ENCODE results near the gene IGSF21. TPM values are rescaled to one million over a fixed set of nuclear protein-coding genes. Genes with fewer than 3 reads are reported as not detected.

The IGSF21 gene
- total and polyA plus RNA-seq, 2 of the 4 experiments (the other 2 are of a cell fraction): not detected

DNA sequence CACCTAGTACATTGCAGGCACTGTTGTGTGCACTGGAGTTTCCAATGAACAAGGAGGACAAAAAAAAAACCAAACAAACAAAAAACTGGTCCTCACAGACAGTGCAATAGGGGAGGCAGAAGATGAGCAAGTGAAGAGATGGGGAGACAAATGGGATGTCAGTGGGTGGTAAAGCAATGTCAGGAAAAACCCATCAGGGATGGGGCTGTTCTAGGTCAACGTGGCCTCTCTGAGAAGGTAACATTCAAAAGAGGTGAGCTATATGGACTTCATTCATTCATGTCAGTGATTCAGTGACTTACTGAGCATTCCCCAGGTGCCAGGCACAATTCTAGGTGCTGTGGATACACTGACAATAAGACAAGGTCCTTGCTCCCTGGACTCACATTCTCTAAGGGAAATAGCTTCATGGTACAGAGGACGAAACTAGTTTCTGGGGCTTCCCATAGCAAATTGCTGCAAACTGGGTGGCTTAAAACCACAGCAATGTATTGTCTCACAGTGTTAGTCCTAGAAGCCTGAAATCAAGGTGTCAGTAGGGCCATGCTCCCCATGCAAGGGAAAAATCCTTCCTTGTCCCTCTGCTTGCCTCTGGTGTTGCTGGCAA is 232.7 kb downstream of the IGSF21 start:
- no peak for DNase-seq
- Histone ChIP-seq H2BK120ac (ENCODE audit: low read depth, low read length) (no peak overlapping the region), H3K27ac (ENCODE audit: insufficient read depth, low read length) (no peak overlapping the region), H4K5ac (ENCODE audit: low read depth, low read length) (no peak overlapping the region), H3K14ac (replicated peaks; ENCODE audit: low read depth, low read length) (no peak overlapping the region), H3K4ac (ENCODE audit: low read depth, low read length) (no peak overlapping the region), H2BK20ac (ENCODE audit: low read depth, low read length) (no peak overlapping the region), H4K20me1 (ENCODE audit: insufficient read depth, low read length) (no peaks in the 10 kb centered on the region), H3K18ac (ENCODE audit: low read depth, low read length) (no peak overlapping the region), H3K4me1 (ENCODE audit: control insufficient read depth, insufficient read depth, low read length) (no peaks in the 10 kb centered on the region), H2BK5ac (ENCODE audit: low read depth, low read length, poor library complexity, severe bottlenecking) (no peak overlapping the region), H4K8ac (ENCODE audit: low read depth in 2 of 2, low read length in 2 of 2) (no peak overlapping the region), H2BK15ac (ENCODE audit: low read depth, low read length) (no peak overlapping the region), H3K9me1 (ENCODE audit: insufficient read depth, low read length) (no peaks in the 10 kb centered on the region), H3K27me3 (ENCODE audit: control insufficient read depth, insufficient read depth, low read length) (no peaks in the 10 kb centered on the region), H3K9me3 (ENCODE audit: control insufficient read depth, insufficient read depth, low read length) (peaks cover 33% of the 10 kb centered on the region), H3K9ac (ENCODE audit: low read depth, low read length) (no peak overlapping the region), H2AK5ac (ENCODE audit: low read depth, low read length) (no peak overlapping the region), H3K4me2 (ENCODE audit: low read depth, low read length) (no peak overlapping the region), H2AFZ (replicated peaks; ENCODE audit: low read length, poor library complexity) (no peak overlapping the region), H3K4me3 (ENCODE audit: insufficient read depth, low read depth, low read length) (no peak overlapping the region), H4K91ac (ENCODE audit: insufficient read depth, low read depth, low read length) (no peak overlapping the region), H3K23ac (ENCODE audit: low read depth, low read length) (no peak overlapping the region), H2AK9ac (replicated peaks; ENCODE audit: low read depth, low read length, poor library complexity) (no peak overlapping the region), H3K79me1 (ENCODE audit: low read depth in 1 of 2, low read length in 2 of 2) (no peaks in the 10 kb centered on the region), H3K56ac (ENCODE audit: extremely low read depth, insufficient read depth, low read length) (no peak overlapping the region), H3K36me3 (ENCODE audit: control insufficient read depth, insufficient read depth, low read length) (no peaks in the 10 kb centered on the region)
- no TSS peak for BruUV-seq (replicated peaks)
- TF ChIP-seq RFX5 (IDR thresholded peaks at IDR 0.05; ENCODE audit: low read depth, low read length): no peak
- TF ChIP-seq, protein P1, sequence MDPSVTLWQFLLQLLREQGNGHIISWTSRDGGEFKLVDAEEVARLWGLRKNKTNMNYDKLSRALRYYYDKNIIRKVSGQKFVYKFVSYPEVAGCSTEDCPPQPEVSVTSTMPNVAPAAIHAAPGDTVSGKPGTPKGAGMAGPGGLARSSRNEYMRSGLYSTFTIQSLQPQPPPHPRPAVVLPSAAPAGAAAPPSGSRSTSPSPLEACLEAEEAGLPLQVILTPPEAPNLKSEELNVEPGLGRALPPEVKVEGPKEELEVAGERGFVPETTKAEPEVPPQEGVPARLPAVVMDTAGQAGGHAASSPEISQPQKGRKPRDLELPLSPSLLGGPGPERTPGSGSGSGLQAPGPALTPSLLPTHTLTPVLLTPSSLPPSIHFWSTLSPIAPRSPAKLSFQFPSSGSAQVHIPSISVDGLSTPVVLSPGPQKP (IDR thresholded peaks at IDR 0.05; ENCODE audit: borderline replicate concordance, low read depth, low read length): no peak
- TF ChIP-seq POLR2A (IDR thresholded peaks at IDR 0.05; ENCODE audit: low read depth, low read length): no peak
- TF ChIP-seq SMC3 (IDR thresholded peaks at IDR 0.05; ENCODE audit: low read depth, low read length): no peak
- no peak for TF ChIP-seq NFE2L2 (IDR thresholded peaks at IDR 0.05; ENCODE audit: low read depth, low read length)
- TF ChIP-seq, protein P2, sequence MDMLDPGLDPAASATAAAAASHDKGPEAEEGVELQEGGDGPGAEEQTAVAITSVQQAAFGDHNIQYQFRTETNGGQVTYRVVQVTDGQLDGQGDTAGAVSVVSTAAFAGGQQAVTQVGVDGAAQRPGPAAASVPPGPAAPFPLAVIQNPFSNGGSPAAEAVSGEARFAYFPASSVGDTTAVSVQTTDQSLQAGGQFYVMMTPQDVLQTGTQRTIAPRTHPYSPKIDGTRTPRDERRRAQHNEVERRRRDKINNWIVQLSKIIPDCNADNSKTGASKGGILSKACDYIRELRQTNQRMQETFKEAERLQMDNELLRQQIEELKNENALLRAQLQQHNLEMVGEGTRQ (IDR thresholded peaks at IDR 0.05; ENCODE audit: low read depth, low read length): no peak
- no peak for TF ChIP-seq MAZ (IDR thresholded peaks at IDR 0.05; ENCODE audit: borderline replicate concordance, low read depth, low read length)
- TF ChIP-seq MAFK (IDR thresholded peaks at IDR 0.05; ENCODE audit: low read depth, low read length): no peak
- no peak for TF ChIP-seq MXI1 (IDR thresholded peaks at IDR 0.05; ENCODE audit: borderline replicate concordance, low read depth, low read length)
- no peak for TF ChIP-seq RAD21 (IDR thresholded peaks at IDR 0.05; ENCODE audit: low read length)
- TF ChIP-seq, protein P3, sequence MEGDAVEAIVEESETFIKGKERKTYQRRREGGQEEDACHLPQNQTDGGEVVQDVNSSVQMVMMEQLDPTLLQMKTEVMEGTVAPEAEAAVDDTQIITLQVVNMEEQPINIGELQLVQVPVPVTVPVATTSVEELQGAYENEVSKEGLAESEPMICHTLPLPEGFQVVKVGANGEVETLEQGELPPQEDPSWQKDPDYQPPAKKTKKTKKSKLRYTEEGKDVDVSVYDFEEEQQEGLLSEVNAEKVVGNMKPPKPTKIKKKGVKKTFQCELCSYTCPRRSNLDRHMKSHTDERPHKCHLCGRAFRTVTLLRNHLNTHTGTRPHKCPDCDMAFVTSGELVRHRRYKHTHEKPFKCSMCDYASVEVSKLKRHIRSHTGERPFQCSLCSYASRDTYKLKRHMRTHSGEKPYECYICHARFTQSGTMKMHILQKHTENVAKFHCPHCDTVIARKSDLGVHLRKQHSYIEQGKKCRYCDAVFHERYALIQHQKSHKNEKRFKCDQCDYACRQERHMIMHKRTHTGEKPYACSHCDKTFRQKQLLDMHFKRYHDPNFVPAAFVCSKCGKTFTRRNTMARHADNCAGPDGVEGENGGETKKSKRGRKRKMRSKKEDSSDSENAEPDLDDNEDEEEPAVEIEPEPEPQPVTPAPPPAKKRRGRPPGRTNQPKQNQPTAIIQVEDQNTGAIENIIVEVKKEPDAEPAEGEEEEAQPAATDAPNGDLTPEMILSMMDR (conservative IDR thresholded peaks at IDR 0.05; ENCODE audit: low read depth, low read length): no peak
- no peak for TF ChIP-seq CHD1 (IDR thresholded peaks at IDR 0.05; ENCODE audit: low read depth, low read length)
- dilution Hi-C loops (cut with HindIII; ENCODE audit: low sequenced_read_pairs, unreplicated experiment): no loop called here
- in situ Hi-C loops (cut with MboI; ENCODE audit: low sequenced_read_pairs): no loop called here
- WGBS, 2 experiments (ENCODE audit: extremely low coverage in 2 of 2, insufficient read length in 1 of 2): 60% methylated on average over 1 of the region's 2 CpGs; no CpG with 5 or more reads in 1 of the 2 experiments
- intact Hi-C loops (cut with micrococcal nuclease): no loop called here
- ATAC-seq (ENCODE audit: low read depth): no peak
- ChIA-PET POLR2A (ENCODE audit: unreplicated experiment) (no interaction called here), CTCF (no interaction called here)

Measured in IMR-90 (cell line).